HL-60 (cell line): ENCODE results near the gene MAS1.

Source experiments
- DNase-seq, 2 experiments: peaks; one replicate each; pipeline ENCODE4 v3.0.0-alpha.2; 2010 to 2020; ENCODE audit warnings: low read depth in 1 of 2, low spot score in 1 of 2
- H3K27ac ChIP-seq: fragments of 250-450 bp; sonication (Bioruptor Pico); replicated peaks from 2 replicates; pipeline ENCODE4 v1.5.1; 2020; ENCODE audit warnings: mild to moderate bottlenecking, moderate library complexity
- H3K27me3 ChIP-seq: fragments of 250-450 bp; sonication (Bioruptor Pico); 2 replicates; pipeline ENCODE4 v1.5.1; 2021; ENCODE audit warnings: mild to moderate bottlenecking, moderate library complexity; ENCODE audit not compliant: insufficient read depth, poor library complexity, severe bottlenecking
- H3K4me3 ChIP-seq: replicated peaks from 2 replicates; pipeline ENCODE4 v1.5.1; 2011; ENCODE audit warnings: mild to moderate bottlenecking, control low read depth, low read length; ENCODE audit not compliant: insufficient read depth
- CTCF ChIP-seq: IDR thresholded peaks from one replicate; pipeline ENCODE4 v1.5.1; 2011; ENCODE audit warnings: low read length, control low read depth, inconsistent platforms; ENCODE audit not compliant: insufficient read depth
- GABPA ChIP-seq: IDR thresholded peaks from 2 replicates; pipeline ENCODE4 v1.6.1; 2012; ENCODE audit warnings: low read depth
- POLR2AphosphoS5 ChIP-seq: IDR thresholded peaks from 2 replicates; pipeline ENCODE4 v1.6.1; 2012; ENCODE audit warnings: low read depth
- REST ChIP-seq: IDR thresholded peaks from 2 replicates; pipeline ENCODE4 v1.6.1; 2012; ENCODE audit warnings: low read depth; ENCODE audit not compliant: insufficient replicate concordance
- SPI1 ChIP-seq: IDR thresholded peaks from 2 replicates; pipeline ENCODE4 v1.6.1; 2012; ENCODE audit warnings: low read depth, mild to moderate bottlenecking, borderline replicate concordance

The MAS1 gene

GRCh38 chr6:159902620-159903019, 11.8 kb downstream of the MAS1 start:
- H3K27me3 ChIP-seq: no peaks in the 10 kb centered on the region
- TF ChIP-seq GABPA (no peak), REST (no peak), CTCF (no peak), POLR2AphosphoS5 (no peak)
- H3K4me3 ChIP-seq: no peak overlapping the region
- no peak for DNase-seq
- no peak overlapping the region for H3K27ac ChIP-seq

- no peak for DNase-seq
- no peak overlapping the region for H3K4me3 ChIP-seq
- TF ChIP-seq POLR2AphosphoS5 (no peak), GABPA (no peak), SPI1 (no peak), CTCF (no peak)
- no peaks in the 10 kb centered on the region for H3K27me3 ChIP-seq
- no peak overlapping the region for H3K27ac ChIP-seq
Measured at GRCh38 chr6:159904497-159904911, 13.7 kb downstream of the MAS1 start.

GRCh38 chr6:159906400-159906799, 15.6 kb downstream of the MAS1 start:
- no peak for DNase-seq
- Histone ChIP-seq H3K4me3 (no peak overlapping the region), H3K27ac (no peak overlapping the region), H3K27me3 (no peaks in the 10 kb centered on the region)
- TF ChIP-seq GABPA: no peak
- no peak for TF ChIP-seq POLR2AphosphoS5
- no peak for TF ChIP-seq REST
- no peak for TF ChIP-seq CTCF
- TF ChIP-seq SPI1: no peak

GRCh38 chr6:159908535-159908934, 17.7 kb downstream of the MAS1 start:
- TF ChIP-seq POLR2AphosphoS5 (no peak), REST (no peak), CTCF (no peak), GABPA (no peak), SPI1 (no peak)
- DNase-seq: no peak
- no peak overlapping the region for H3K4me3 ChIP-seq
- peaks cover 2% of the 10 kb centered on the region for H3K27me3 ChIP-seq
- no peak overlapping the region for H3K27ac ChIP-seq
